ENCODE data around the gene CASS4.

Gene CASS4

DNA sequence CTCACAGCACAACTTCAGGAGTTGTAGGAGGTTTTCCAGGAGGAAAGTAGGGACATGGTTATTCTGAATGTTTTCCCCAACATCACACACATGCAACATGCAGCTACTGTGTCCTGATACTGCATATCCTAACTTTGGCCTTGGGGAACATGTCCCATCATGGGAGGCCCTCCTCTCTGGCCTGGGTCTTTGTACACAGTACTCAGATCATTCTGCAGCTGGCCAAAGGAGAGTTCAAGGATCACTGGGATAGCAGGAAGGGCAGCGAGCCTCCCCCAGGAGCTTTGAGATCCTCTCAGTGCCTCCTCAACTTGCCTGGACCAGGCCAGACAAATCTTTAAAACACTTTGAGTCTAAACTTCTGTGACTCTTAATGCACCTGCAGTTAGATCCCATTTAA lies 12.9 kb downstream of the CASS4 start:
- no peak for DNase-seq (ENCODE audit: low read depth in 2 of 2)

GRCh38 chr20:56426026-56426425 lies 14.0 kb downstream of the CASS4 start:
- no peak for DNase-seq (ENCODE audit: low read depth in 2 of 2)

DNA sequence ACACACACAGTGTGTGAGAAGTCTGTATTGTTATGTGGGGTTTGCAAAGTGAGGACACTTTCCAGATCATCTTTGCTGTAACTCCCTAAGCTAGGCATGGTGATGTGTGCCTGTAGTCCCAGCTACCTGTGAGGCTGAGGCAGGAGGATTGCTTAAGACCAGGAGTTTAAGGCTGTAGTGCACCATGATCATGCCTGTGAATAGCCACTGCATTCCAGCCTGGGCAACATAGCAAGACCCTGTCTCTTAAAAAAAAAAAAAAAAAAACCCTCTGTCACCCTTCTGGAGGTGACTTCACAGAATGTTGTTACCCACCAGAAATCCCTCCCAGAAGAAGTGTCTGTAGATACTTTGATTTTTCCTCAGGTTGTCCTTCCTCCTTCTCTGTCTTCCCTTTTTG lies 14.9 kb downstream of the CASS4 start:
- DNase-seq (ENCODE audit: low read depth in 2 of 2), result no peak

- no peak for DNase-seq (ENCODE audit: low read depth in 2 of 2)
Observed at GRCh38 chr20:56427797-56428196, 15.7 kb downstream of the CASS4 start.

- DNase-seq (ENCODE audit: low read depth in 2 of 2), result no peak
Observed at GRCh38 chr20:56428410-56428809, 16.4 kb downstream of the CASS4 start.

- DNase-seq (ENCODE audit: low read depth in 2 of 2), result no peak
Observed at GRCh38 chr20:56428881-56429280, 16.8 kb downstream of the CASS4 start.

DNA sequence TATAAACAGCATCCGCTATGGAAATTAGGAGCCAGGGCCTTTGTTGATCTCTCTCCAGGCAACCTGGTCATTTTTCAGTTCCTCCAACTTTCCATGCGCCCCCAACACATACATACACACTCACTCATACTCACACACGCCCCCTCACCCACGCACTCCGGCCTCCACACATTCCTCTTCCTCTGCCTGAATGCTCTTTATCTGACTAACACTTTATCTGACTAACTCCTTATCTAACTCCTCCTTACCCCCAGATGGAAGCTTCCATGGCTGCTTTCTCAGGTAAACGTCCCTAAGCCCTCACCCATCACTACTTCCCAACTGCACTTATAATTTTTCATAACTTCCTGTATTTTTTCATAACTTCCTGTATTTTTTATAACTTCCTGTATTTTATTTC lies 17.4 kb downstream of the CASS4 start:
- peak; percentile 39 to 51 for DNase-seq (ENCODE audit: low read depth in 2 of 2)

GRCh38 chr20:56429941-56430340 lies 17.9 kb downstream of the CASS4 start:
- no peak for DNase-seq (ENCODE audit: low read depth in 2 of 2)

GRCh38 chr20:56430461-56430860 lies 18.4 kb downstream of the CASS4 start:
- DNase-seq (ENCODE audit: low read depth in 2 of 2), result no peak

GRCh38 chr20:56430957-56431356 lies 18.9 kb downstream of the CASS4 start:
- DNase-seq (ENCODE audit: low read depth in 2 of 2), result no peak

DNA sequence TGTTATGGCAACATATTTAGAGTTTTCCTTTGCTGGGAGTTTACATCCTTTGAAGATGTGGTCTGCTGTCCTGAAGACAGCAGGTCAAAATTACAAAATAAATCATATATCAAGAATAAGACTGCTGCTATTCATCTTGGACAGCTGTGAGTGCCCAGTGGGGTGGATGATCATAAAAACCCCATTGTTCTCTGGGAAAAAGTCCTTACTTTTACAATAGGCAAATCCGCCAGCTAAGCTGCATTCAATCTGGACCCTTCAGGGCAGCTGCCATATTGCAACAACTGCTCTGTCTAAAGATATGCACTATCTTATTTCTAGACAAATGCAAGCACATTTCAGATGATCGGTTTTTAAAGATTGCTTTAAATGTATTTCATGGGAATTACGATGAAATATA lies 19.4 kb downstream of the CASS4 start:
- no peak for DNase-seq (ENCODE audit: low read depth in 2 of 2)

- no peak for DNase-seq (ENCODE audit: low read depth in 2 of 2)
Observed at GRCh38 chr20:56433221-56433879, 21.3 kb downstream of the CASS4 start.

GRCh38 chr20:56433880-56434255 lies 21.8 kb downstream of the CASS4 start:
- DNase-seq (ENCODE audit: low read depth in 2 of 2), result no peak

- no peak for DNase-seq (ENCODE audit: low read depth in 2 of 2)
Observed at GRCh38 chr20:56437196-56437960, 25.3 kb downstream of the CASS4 start.

- no peak for DNase-seq (ENCODE audit: low read depth in 2 of 2)
Observed at GRCh38 chr20:56438284-56438683, 26.2 kb downstream of the CASS4 start.

DNA sequence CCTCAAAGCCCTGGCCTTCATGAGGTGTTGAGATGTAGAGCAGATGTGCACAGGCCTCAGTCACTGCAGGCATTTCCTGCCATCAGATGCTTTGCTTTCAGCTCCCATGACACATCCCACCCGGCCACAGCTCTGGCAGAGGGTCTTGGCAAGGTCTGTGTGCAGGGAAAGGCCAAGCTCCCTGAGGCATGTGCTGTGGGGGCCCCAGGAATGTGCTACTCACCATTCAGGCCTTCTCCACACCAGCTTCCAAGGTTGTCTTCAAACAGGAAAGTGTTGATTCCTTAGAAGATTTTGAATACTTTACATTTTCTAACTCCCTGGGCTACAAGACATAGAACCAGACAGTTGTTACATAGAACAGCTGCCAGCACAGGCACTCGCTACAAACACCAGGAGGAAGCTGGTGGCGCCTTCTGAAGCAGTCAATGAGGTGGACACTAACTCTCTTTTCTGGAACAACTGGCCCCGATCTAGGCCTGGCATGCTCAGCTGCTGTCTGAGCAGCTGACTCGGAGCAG lies 27.8 kb downstream of the CASS4 start:
- DNase-seq (ENCODE audit: low read depth in 2 of 2), result no peak

GRCh38 chr20:56440346-56441007 lies 28.4 kb downstream of the CASS4 start:
- peak in 1 of 2 donors; percentile 27 for DNase-seq (ENCODE audit: low read depth in 2 of 2)

GRCh38 chr20:56442389-56443365 lies 30.6 kb downstream of the CASS4 start:
- DNase-seq (ENCODE audit: low read depth in 2 of 2), result no peak

DNA sequence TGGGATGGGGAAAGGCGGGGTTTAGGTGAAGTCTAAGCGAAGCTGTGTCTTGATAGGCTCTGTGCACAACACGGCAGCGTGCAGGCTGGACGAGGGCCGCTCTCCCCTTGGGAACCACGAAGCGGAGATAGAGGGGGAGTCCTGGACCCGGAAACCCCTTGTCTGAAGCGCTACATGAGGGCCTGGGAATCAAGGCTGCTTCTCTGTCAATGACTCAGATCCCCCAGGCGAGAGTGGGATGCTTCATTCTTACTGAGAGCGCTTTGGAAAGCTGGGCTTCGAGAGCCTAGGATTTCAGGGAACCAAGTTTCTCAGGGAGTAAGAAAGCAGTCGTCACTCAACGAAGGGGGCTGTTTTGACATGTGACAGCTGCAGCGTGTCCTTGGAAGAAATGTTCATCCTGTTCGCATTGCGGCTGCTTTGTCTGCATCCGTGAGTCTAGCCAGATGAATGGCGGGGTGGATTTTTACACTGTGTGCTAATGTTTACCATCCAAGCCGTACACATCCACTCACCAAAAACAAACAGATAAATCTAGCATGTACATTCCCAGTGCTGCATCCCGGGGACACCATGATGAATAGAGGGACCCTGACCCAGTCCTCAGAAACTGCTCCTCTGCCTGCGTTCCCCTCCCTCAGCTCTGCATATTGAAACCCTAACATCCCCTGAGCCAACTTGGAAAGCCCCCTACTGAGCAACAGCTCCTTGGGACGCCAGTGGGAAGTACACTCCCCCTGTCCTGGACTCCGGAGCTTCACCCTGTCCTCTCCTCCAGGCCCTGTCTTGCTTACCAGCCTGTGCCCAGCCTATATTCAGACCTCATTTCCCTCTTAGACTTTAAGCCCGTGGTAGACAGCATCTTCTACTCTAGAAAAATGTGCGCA lies 31.8 kb downstream of the CASS4 start:
- no peak for DNase-seq (ENCODE audit: low read depth in 2 of 2)

- DNase-seq (ENCODE audit: low read depth in 2 of 2), result no peak
Observed at GRCh38 chr20:56445130-56445529, 33.1 kb downstream of the CASS4 start.

- DNase-seq (ENCODE audit: low read depth in 2 of 2), result no peak
Observed at GRCh38 chr20:56445540-56445939, 33.5 kb downstream of the CASS4 start.

Measured in stimulated activated CD4-positive, alpha-beta T cell treated with anti-CD3 and anti-CD28 coated beads, Interleukin-1b, Interleukin-23, amount 100 ng/mL, for 4 hours (primary cell).